Activated T-cell treated with anti-CD3 and anti-CD28 coated beads for 24 hours (primary cell): ENCODE measurements around the gene SUGCT.
"Not testable (repeated sequence)": the region's sequence is repeated elsewhere in the genome, so short reads cannot be mapped to it uniquely, and the experiment has no call there.

Experiments used
- DNase-seq: peaks from one replicate; pipeline ENCODE4 v3.0.0-alpha.2; 2020; ENCODE audit warnings: low read depth

Gene SUGCT

DNA sequence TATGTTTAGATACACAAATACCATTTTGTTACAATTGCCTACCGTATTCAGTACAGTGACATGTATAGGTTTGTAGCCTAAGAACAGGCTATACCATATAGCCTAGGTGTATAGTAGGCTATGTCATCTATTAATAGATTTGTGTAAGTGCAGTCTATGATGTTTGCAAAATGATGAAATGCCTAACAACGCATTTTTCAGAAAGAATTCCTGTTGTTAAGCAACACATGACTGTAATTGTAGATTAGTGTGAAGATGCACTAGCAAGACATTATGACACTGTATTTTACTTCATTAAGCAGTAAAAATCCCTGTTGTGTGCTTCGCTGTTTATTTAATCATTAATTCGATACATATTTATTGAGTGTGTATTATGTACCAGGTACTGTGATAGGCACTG lies 446.0 kb downstream of the SUGCT start:
- DNase-seq: no peak

DNA sequence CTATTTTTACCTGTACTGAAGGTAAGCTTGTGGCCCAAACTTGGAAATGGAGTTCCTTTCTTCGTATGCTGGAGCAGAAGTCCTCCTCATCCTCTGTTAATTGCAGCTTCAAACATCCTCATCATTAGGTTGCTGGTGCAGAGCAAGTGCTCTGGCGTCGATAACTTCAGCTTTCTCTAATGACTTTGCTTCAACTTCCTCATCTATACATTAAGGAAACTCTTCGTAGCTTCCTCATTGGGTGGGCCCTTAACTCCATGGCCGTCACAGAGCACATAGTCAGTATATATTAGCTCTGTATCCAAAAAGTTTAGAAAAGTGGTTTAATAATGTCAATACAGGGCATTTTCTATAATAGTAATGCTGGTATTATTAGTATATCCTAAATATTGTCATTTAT lies 447.7 kb downstream of the SUGCT start:
- DNase-seq: no peak

DNA sequence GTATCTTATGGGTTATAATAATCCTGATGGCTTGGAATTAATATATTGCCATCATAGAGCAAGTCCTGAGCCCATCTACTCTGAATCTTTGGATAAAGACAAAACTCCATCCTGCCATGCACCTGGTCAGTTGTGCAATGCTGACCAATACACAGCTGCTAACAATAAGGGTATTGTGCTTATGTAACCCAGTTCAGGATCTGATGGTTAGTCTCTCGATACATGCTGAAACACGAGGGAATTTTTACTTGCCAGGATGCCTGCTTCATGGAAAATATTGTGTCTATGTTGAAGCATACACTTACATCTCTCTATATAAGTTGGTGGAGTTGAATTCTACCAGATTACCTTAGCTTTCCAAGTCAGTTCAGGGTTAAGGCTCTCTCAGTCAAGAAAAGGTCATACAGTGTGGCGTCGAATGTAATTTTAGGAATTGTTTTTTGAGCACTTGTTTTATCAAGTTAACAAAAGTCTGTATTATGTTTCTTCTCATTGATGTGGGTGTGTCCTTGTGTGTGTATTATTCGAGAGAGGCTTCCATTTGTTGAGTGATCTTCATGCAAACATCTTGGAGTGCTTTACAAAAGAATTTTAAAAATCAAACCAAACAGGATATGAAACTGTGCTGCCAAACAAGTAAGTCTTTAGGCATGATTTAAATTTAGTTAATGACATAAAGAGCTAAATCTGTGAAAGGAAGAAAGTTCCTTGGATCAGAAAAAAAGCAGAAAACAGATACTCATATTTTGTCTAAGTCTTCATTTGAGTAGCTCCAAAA lies 449.1 kb downstream of the SUGCT start:
- no peak for DNase-seq

DNA sequence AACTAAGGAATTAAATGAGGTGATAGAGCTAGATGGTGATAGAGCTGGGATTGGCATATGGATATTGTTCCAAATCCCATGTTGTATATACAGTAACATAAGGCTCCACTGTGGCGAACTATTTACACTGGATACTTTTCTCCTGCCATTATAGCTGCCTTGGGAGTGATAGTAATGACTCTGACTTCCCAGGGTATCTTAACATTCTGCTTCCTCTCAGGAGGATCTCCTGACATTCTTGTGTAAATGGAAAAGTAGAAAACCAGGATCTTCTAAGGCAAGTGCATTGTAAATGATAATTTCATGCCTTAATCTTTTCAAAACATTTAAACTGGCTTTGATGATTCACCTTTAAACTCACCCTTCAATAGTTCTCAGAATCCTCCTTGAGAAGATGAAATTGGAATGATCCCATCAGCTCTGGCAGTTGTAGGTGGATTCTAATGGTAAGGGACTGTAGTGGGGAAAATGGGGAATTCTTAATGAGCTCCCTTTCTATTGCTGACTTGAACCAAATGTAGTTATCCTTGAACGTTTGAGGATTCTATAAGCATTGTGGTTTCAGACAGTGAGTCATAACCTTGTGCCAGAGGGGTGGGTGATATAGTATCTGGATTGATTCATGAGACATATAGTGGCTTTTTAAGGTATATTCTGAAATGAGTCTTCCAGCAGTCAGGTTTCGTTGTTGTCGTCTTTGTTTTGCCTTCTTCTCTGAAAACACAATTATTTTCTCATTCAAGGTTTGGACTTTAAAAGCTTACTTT lies 450.0 kb downstream of the SUGCT start:
- no peak for DNase-seq

DNA sequence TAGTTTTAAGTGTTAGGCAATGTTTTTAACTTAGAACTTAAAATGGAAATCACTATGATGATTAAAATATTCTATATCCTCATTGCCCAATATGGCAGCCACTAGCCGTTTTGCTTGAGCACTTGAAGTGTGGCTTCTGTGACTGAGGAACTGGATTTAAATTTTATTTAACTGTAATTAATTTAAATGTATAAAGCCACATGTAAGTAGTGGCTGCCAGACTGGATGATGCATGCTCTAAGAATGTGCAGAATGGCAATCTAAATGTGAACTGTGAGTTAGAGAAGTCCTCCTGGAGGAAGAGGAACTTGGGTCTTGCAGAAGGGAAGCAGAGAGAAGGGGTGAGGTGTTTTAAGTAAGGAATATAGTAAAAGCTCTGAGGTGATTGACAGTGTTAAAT lies 451.4 kb downstream of the SUGCT start:
- DNase-seq: no peak

DNA sequence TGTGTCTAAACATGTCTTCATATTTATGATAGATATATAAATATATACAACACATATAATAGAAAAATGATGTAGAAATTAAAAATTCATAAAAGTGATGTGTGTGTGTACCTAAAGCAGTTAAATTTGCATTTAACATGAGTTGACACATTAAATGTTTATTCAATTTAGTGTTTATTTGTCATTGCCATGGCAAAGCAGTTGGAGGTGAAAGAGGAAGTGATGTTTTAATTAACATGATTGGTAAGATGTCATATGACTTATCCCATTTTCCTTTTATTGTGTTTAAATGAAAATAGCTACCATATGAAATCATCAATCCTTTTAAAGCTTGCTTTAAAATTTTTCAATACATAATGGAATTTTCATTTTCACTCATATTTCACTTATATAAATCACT lies 452.6 kb downstream of the SUGCT start:
- no peak for DNase-seq

DNA sequence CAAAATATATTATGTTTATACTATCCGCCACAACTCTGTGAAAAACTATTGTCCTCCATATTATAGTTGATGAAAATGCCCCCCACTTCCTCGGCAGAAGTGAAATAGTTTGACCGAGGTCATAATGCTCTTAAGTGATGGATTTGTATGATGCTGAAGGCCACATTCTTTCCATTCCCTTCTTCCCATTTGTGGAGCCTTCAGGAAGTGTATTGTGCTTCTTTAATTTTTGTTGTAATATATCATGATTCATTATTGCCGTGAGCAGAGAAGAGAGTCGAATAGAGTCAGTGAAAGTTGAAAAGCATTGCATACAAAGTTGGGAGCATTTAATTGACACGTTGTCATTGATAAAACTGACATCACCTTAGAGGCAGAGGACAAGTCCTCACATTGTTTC lies 460.3 kb downstream of the SUGCT start:
- DNase-seq: no peak

DNA sequence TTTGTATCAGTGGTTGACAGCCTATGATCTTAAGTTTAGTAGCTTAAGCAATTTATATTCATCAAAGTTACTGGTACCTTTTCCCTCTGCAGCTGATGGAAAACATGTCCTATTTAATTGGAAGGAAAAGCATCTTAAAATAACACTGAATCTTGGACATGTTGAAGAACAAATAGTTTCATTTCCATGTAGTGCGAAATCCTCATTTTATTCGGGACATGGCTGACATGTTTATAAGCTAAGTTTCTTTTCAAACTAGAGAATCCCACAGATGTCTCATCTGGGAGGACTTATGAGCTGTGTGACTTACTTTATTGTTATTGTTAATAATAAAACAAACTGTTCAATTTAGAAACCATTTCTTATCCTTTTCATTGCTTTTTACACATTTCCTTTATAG lies 461.0 kb downstream of the SUGCT start:
- DNase-seq: no peak

DNA sequence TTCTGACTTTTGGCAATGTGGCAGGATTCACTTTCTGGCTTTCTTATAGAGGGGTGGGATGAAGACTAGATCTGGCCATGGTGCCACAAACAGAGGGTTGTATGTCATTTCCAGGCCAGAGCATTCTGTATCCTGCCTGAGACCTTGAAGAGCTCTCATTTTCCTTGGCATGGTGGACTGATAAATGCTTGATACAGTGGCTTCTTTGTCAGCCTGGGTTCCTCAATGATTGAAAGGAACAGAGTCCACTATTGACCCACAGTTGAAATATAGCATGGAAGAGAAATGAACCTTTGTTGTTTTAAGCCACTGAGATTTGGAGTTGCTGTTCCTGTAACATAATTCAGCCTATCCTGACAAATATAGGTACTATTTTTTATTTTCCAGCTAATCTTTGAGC lies 462.7 kb downstream of the SUGCT start:
- DNase-seq: no peak

DNA sequence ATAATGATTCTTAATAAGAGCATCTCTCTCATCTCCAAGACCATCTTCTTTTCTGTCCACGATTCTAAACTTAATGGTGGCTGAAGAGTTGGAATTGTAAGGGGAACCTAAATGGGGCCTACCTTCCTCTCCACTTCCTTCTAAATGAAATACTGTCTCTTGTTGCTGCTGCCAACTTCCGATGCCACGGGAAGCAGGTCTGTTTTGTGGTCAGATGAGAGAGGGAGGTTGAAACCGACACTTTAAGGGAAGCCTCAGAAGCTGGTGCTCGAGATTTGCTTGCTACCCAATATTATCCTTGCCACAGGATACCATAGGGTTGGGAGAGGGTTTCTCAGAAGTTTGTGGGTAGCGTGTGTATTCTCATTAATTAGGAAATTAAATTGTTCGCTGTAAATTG lies 464.1 kb downstream of the SUGCT start:
- no peak for DNase-seq

DNA sequence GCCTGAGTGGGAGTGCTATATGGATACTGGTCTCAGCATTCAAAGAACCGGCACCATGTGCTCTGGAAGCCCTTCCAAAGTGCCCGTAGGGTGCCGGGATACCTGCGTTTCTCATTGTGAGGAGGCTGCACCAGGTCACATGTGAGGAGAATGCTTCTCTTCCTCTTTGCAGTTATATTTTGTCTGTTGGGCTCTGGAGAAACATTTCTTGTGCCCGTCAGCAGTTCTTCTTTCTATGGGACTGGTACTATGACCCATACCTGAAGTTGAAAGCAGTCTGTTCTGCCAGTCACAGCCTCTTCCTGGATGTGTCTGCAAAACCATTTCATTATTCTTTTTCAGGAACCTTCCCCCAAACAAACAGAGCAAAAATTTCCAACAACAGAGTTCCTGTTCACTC lies 465.0 kb downstream of the SUGCT start:
- DNase-seq: no peak

DNA sequence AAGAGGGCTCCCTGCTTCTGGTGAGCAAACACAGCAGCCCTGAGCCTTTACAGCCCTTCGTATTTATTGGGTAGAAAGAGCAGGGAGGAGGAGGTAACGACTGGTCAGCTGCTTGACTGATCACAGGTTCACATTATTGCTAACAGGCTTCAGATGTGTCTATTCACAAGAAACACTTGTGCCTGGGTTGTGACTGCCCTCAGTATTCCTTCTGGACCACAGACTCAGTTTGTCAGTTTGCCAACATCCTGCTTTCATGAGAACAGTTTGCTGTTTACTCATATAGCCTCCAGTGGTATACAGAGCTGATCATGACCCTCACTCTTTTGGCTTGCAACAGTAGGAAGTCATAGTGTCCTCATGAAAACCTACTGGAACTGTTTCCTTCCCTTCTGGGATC lies 467.5 kb downstream of the SUGCT start:
- not testable (repeated sequence) for DNase-seq

DNA sequence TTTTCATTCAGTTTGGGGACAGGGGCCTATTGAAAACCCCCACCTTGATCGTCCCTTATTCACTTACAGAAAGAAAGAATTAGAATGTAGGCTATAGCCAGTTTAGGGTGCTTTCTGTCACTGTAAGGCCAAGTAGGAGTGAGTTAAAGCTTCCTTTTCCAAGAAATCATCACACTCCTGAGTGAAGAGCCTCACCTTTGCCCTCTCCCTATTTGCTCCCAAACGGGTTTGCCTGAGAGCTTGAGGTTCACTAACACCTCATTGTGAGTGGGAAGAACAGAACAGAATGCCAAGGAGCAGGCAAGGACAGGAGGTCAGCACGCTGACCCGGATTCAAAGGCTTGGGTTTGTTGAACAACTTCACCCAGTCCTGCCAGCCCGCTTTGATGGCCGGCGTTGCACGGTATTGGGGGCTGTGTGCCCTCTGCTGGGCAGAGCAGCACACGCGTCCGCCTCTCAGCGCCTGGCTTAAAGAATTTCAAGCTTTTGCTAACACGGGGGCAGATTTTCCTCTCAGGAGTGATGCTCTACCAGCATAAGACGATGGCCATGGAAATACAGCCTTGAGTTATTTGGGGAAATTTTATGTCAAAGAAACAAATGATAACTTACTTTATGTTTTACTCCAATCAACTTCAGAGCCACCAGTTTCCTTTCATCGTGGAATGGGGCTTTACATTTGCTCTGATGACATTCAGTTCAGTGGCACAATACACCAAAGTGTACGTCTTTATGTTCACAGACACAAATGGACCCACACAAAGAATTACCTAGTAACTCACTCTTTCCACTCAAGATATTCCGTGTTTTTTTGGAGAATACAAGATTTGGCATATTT lies 470.0 kb downstream of the SUGCT start:
- DNase-seq: no peak

DNA sequence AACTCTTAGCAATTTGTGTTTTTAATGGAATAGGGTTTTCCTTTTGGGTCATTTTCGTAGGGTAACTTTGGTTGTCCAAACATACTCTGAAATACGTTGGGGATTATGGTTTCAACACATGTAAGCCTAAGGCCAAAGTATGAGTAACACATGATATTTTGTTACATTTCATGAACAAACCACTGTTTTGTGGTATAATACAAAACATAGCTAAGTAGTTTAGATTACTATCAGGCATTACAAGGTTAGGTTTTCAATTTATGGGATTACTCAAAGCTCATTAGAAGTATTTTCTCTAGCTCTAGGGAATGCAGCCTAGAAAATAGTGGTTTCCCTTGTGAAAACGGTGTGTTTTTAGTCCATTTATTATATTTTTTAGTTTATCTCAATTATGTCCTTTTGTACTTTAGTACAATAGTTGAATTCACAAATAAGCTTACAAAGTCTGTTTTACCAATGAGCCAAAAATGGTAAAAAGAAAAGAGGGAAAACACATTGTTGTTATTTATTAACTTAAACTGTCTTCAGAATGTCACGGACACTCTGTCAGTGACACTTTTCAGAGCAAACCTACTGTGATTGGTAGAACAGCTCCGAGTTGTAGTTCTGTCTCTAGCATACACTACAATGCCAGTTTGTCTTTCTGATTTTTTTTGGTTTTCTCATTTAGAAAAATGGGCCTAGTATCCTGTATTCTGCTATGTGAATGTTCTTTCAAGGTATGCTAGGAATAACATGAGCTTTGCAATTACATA lies 473.7 kb downstream of the SUGCT start:
- DNase-seq: no peak

DNA sequence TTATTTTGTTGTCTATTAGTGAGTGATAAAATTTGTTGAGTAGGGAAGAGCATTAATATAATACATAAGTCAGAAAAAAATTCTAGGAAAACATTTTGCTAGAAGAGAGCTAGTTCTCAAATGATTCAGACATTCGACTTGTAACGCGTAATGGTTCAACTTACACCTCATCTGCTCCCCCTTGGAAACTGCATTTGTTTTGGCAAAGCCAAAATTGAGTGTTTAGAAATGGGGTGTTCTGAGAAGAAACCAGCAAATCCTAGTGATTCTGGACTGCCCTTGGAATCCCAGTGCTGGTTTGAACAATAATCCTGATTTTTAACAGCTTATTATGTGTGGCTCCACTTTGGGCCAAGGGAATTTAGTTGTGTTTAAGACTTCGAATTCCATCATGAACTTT lies 475.7 kb downstream of the SUGCT start:
- DNase-seq: no peak

DNA sequence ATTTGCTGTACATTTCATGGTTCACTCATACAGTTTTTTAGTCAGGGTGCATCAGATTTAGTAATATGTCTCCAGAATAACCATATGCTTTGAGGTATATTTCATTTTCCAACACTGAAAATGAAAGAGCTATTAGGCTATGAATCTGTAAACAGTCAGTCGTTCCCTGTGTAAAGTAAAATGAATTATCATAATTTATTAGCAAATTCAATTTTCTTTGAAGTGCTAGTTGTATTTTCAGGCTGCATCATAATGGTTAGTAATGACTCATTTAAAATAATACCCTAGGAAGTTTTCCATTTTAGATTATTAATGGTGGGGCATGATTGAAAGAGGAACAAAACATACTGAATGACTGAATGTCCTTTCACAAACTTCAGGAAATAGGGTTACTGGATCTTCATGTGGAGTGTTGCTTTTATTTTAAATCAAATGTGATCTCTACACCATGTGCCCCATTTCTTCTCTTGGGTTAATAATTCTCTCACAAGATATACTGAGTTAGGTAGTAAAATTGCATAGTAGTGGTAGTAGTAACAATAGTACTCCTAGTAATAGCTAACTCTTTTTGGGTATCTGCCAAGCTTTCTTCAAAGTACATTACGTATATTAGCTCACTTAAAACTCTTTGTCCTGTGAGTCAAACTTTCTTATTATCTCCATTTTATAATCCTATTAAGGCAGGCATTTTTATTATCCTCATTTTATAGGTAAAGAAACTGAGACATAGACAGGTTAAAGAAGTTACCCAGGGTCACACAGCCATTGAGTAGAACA lies 476.5 kb downstream of the SUGCT start:
- DNase-seq: no peak

DNA sequence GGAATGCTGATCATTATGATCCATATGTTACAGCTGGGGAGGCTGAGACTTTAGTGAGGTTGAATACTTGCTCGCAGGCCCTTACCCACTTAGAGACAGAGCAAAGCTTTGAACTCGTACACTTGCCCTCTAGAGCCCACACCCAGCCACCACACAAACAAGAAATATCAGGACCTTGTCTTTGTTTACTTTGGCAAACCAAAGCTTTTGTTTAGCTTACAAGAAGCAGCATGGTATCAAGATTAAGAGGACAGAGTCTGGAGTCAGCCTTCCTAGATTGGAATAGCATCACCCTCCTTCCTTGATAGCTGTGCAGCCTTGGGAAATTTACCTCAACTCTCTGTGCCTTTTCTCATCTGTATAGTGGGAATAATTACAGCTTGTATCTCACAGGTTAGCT lies 477.5 kb downstream of the SUGCT start:
- no peak for DNase-seq

DNA sequence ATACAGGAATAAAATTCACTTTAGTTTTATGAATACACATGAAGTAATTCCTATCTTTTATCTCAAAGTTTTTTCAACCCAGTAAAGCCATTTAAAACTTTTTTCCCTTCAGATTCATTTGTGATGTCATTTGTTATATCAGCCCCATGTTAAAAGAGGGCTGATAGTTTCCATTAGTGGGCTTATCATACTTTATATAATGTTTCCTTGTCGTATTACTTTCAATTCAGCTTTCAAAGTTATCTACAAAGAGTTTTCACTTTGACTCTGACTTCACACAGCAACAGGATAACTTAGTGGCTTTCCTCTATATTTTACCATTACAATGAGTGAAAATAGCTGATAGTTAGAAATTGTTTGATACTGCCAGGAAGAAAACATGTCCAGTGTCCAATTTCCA lies 484.8 kb downstream of the SUGCT start:
- no peak for DNase-seq

DNA sequence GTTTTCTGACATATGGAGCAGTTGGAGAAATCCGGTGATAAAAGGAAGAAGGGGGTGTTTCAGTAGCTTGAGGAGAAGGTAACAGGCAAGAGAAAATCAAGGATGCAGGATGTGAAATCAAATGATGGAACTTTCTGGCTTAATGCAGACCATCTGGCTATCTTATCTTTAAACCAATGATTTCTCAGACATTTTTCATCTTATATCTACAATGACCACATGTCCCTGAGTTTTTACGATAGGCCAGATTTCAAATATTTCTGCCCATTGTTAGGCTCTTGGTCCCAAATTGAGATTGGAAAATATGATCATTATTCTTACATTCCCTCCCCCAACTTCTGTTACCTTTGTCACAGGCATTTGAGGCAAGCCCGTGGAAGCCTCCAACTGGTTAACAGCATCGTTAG lies 486.8 kb downstream of the SUGCT start:
- no peak for DNase-seq

DNA sequence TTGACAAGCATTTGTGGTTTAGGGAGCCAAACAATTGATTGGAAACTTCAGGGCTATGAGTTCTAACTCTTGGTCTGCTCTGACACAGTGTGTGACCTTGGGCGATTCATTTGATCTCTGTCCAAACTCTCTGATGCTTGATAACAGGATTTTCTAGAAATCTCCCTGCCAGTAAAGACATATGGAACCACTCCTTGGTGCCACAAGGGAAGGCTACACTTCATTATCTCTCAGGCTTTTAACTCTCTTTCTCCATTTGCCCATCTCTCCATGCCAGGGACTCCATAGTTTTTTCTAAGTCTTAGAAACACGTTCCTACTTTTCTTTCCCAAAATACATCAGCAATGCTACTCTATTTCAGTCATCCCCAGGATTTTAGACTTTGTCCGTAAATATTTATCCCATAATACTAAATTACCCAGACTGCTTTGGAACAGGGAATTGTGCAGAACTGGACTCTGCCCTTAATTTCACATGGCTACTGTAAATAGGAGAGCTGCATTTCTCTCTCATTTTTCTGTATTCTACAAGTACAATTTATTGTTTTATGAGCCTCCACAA lies 488.2 kb downstream of the SUGCT start:
- DNase-seq: no peak

DNA sequence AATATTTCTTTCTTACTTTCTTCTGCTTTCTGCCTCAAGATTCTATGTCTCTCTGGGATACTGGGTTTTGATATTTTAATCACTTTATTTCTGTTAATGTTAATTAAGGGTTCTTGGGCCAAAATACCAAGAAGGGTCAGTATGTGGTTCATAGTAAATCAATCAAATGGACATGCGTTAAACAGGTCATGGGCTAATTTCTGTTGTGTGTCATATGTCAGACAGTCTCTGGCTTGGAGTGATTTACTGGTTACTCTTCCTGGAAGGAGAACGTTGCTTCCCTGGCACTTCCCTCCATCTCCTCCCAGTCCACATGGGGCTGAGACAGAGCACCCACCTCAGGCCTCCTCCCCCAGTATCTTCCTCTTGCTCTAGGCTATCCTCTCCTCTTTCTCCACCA lies 489.1 kb downstream of the SUGCT start:
- no peak for DNase-seq
